H9 (cell line): Measurements from ENCODE around the gene MAPK8. TPM values are rescaled to one million over a fixed set of nuclear protein-coding genes. Genes with fewer than 3 reads are reported as not detected.

ENCODE experiments used
- DNase-seq: peaks from one replicate; pipeline ENCODE4 v3.0.0-alpha.2; 2017
- H2AFZ ChIP-seq: one replicate; pipeline ENCODE4 v1.6.1; 2013; ENCODE audit warnings: mild to moderate bottlenecking, low read length, control low read depth, moderate library complexity
- H2AK5ac ChIP-seq: 2 replicates; pipeline ENCODE4 v1.6.1; 2013; ENCODE audit warnings: low read length, control low read depth, mixed read lengths; ENCODE audit not compliant: insufficient read length
- H2BK120ac ChIP-seq: one replicate; pipeline ENCODE4 v1.6.1; 2013; ENCODE audit warnings: low read depth, mild to moderate bottlenecking, low read length, control low read depth, inconsistent platforms; ENCODE audit not compliant: poor library complexity, severe bottlenecking
- H2BK12ac ChIP-seq: 2 replicates; pipeline ENCODE4 v1.6.1; 2013; ENCODE audit warnings: low read length, control low read depth, mixed read lengths, low read depth; ENCODE audit not compliant: insufficient read length
- H2BK15ac ChIP-seq: 2 replicates; pipeline ENCODE4 v1.6.1; 2013; ENCODE audit warnings: low read depth, low read length, control low read depth
- H2BK20ac ChIP-seq: one replicate; pipeline ENCODE4 v1.6.1; 2013; ENCODE audit warnings: low read depth, mild to moderate bottlenecking, low read length, control low read depth, inconsistent platforms; ENCODE audit not compliant: poor library complexity, severe bottlenecking
- H2BK5ac ChIP-seq: 2 replicates; pipeline ENCODE4 v1.6.1; 2013; ENCODE audit warnings: low read length, control low read depth, mixed read lengths; ENCODE audit not compliant: insufficient read length
- H3K14ac ChIP-seq: 2 replicates; pipeline ENCODE4 v1.6.1; 2013; ENCODE audit warnings: low read length, control low read depth; ENCODE audit not compliant: insufficient read depth
- H3K18ac ChIP-seq: 2 replicates; pipeline ENCODE4 v1.6.1; 2013; ENCODE audit warnings: low read depth, mild to moderate bottlenecking, mixed read lengths, low read length, control low read depth; ENCODE audit not compliant: insufficient read length
- H3K23ac ChIP-seq: 2 replicates; pipeline ENCODE4 v1.6.1; 2013; ENCODE audit warnings: low read length, control low read depth, mixed read lengths, low read depth; ENCODE audit not compliant: insufficient read length
- H3K23me2 ChIP-seq: 2 replicates; pipeline ENCODE4 v1.6.1; 2013; ENCODE audit warnings: low read depth, mild to moderate bottlenecking, mixed read lengths, low read length, control low read depth; ENCODE audit not compliant: insufficient read length, poor library complexity, severe bottlenecking
- H3K27ac ChIP-seq: 2 replicates; pipeline ENCODE4 v1.5.1; 2013; ENCODE audit warnings: low read length, control low read depth, mixed read lengths, low read depth; ENCODE audit not compliant: insufficient read length
- H3K27me3 ChIP-seq: 2 replicates; pipeline ENCODE4 v1.6.1; 2013; ENCODE audit warnings: low read length, control low read depth, inconsistent platforms; ENCODE audit not compliant: insufficient read depth
- H3K4ac ChIP-seq: 2 replicates; pipeline ENCODE4 v1.6.1; 2013; ENCODE audit warnings: low read depth, mild to moderate bottlenecking, control low read depth, inconsistent platforms, low read length, moderate library complexity
- H3K4me1 ChIP-seq: 2 replicates; pipeline ENCODE4 v1.6.1; 2013; ENCODE audit warnings: low read length, control low read depth, inconsistent platforms; ENCODE audit not compliant: insufficient read depth
- H3K4me2 ChIP-seq: 2 replicates; pipeline ENCODE4 v1.6.1; 2013; ENCODE audit warnings: low read length, control low read depth, mixed read lengths; ENCODE audit not compliant: insufficient read length, insufficient read depth
- H3K56ac ChIP-seq: 2 replicates; pipeline ENCODE4 v1.6.1; 2013; ENCODE audit warnings: low read depth, mild to moderate bottlenecking, mixed read lengths, low read length, control low read depth; ENCODE audit not compliant: insufficient read length
- H3K79me1 ChIP-seq: 2 replicates; pipeline ENCODE4 v1.6.1; 2013; ENCODE audit warnings: low read depth, mild to moderate bottlenecking, moderate library complexity, low read length, control low read depth, inconsistent platforms; ENCODE audit not compliant: insufficient read depth, poor library complexity, severe bottlenecking
- H3K79me2 ChIP-seq: 2 replicates; pipeline ENCODE4 v1.6.1; 2013; ENCODE audit warnings: low read length, control low read depth, inconsistent platforms; ENCODE audit not compliant: insufficient read depth
- H3K9ac ChIP-seq: 2 replicates; pipeline ENCODE4 v1.6.1; 2013; ENCODE audit warnings: low read length, control low read depth, mixed read lengths; ENCODE audit not compliant: insufficient read length; ENCODE audit errors: extremely low read depth
- H3K9me3 ChIP-seq: one replicate; pipeline ENCODE4 v1.6.1; 2013; ENCODE audit warnings: low read depth, low read length, inconsistent platforms; ENCODE audit not compliant: control insufficient read depth
- H3T11ph ChIP-seq: one replicate; pipeline ENCODE4 v1.6.1; 2013; ENCODE audit warnings: mild to moderate bottlenecking, low read length, control low read depth, inconsistent platforms
- H4K20me1 ChIP-seq: one replicate; pipeline ENCODE4 v1.6.1; 2013; ENCODE audit not compliant: control insufficient read depth, insufficient read length, insufficient read depth
- H4K5ac ChIP-seq: 2 replicates; pipeline ENCODE4 v1.6.1; 2013; ENCODE audit warnings: low read depth, mild to moderate bottlenecking, mixed read lengths, low read length, control low read depth; ENCODE audit not compliant: insufficient read length
- H4K8ac ChIP-seq: replicated peaks from 2 replicates; pipeline ENCODE4 v1.6.1; 2013; ENCODE audit warnings: low read length, control low read depth, mixed read lengths, low read depth; ENCODE audit not compliant: insufficient read length
- H4K91ac ChIP-seq: 2 replicates; pipeline ENCODE4 v1.6.1; 2013; ENCODE audit warnings: low read depth, mild to moderate bottlenecking, moderate library complexity, mixed read lengths, low read length, control low read depth; ENCODE audit not compliant: insufficient read length
- H3K27ac Mint-ChIP-seq, 3 experiments: 2 replicates in 2 of 3; 3 replicates in 1 of 3; pipeline ENCODE4 v1.8.0; 2020 to 2021; ENCODE audit warnings: mixed read lengths in 3 of 3, mild to moderate bottlenecking in 1 of 3, moderate library complexity in 1 of 3
- H3K27me3 Mint-ChIP-seq: 2 replicates; pipeline ENCODE4 v1.8.0; 2021; ENCODE audit warnings: low read depth, mild to moderate bottlenecking, moderate library complexity, mixed read lengths
- H3K36me3 Mint-ChIP-seq, 3 experiments: 2 replicates in 2 of 3; 3 replicates in 1 of 3; pipeline ENCODE4 v1.8.0; 2020 to 2021; ENCODE audit warnings: low read depth in 3 of 3, mixed read lengths in 3 of 3; ENCODE audit not compliant: insufficient read depth in 1 of 3
- H3K4me1 Mint-ChIP-seq, 2 experiments: 2 replicates each; pipeline ENCODE4 v1.8.0; 2020; ENCODE audit warnings: mixed read lengths in 2 of 2
- H3K4me3 Mint-ChIP-seq, 2 experiments: 2 replicates in 1 of 2; 3 replicates in 1 of 2; pipeline ENCODE4 v1.8.0; 2020 to 2021; ENCODE audit warnings: mild to moderate bottlenecking in 2 of 2, mixed read lengths in 2 of 2, moderate library complexity in 1 of 2
- H3K9me3 Mint-ChIP-seq, 2 experiments: 2 replicates in 1 of 2; 3 replicates in 1 of 2; pipeline ENCODE4 v1.8.0; 2020; ENCODE audit warnings: mild to moderate bottlenecking in 2 of 2, mixed read lengths in 2 of 2, moderate library complexity in 1 of 2
- WGBS: extraction: QIAGEN DNeasy Blood & Tissue Kit; methylation state at CpG from one replicate; pipeline ENCODE4 v1.1.7; 2013; ENCODE audit warnings: missing lambda C conversion rate, low lambda C conversion rate, mixed read lengths; ENCODE audit not compliant: insufficient read length; ENCODE audit errors: extremely low coverage; 5-methylcytosine and 5-hydroxymethylcytosine counted together
- total RNA-seq: library from RNA; stranded (reverse); gene quantifications from 2 replicates; pipeline ENCODE4 v1.2.1, GENCODE V29; 2021
- TF ChIP-seq, protein P1 (sequence below): fragments of 200-600 bp; sonication (generic); conservative IDR thresholded peaks from 3 replicates; pipeline ENCODE4 v1.8.0; 2021; ENCODE audit warnings: antibody characterized with exemption, mild to moderate bottlenecking

MAPK8 gene
- total RNA-seq, 1 experiment from 2014 or later = 52.0 TPM

DNA sequence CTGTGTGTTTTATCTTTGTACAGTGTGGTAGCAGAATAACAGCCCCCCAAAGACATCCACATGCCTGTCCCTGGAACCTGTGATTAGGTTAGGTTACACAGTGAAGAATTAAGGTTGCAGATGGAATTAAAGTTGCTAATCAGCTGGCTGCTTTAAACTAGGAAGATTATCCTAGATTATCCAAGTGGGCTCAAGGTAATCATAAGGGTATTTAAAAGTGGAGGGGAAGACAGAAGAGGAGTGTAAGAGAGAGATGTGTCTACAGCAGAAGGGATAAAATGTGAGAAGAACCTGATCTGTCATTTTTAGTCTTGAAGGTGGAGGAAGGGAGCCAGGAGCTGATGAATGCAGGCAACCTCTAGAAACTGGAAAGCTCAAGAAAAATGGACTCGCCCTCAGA lies 180.8 kb downstream of the MAPK8 start:
- Histone ChIP-seq H3K4ac (no peak overlapping the region), H3T11ph (no peak overlapping the region), H3K4me1 (no peaks in the 10 kb centered on the region), H3K79me2 (no peaks in the 10 kb centered on the region), H2AK5ac (no peak overlapping the region), H3K27me3 (no peaks in the 10 kb centered on the region), H3K56ac (no peak overlapping the region), H2BK12ac (no peak overlapping the region), H2BK15ac (no peak overlapping the region), H3K4me2 (no peak overlapping the region), H4K91ac (no peak overlapping the region), H2AFZ (no peak overlapping the region), H3K79me1 (no peaks in the 10 kb centered on the region), H4K5ac (no peak overlapping the region), H3K14ac (no peak overlapping the region), H3K9me3 (no peaks in the 10 kb centered on the region), H2BK20ac (no peak overlapping the region), H2BK5ac (no peak overlapping the region), H2BK120ac (no peak overlapping the region), H3K9ac (no peak overlapping the region), H3K18ac (no peak overlapping the region), H4K8ac (no peak overlapping the region), H3K23me2 (no peaks in the 10 kb centered on the region), H3K23ac (no peak overlapping the region), H4K20me1 (no peaks in the 10 kb centered on the region), H3K27ac (no peak overlapping the region)
- H3K4me3 Mint-ChIP-seq = no peak overlapping the region
- no peak for DNase-seq
- H3K4me1 Mint-ChIP-seq = peaks cover 10 to 25% of the 10 kb centered on the region in 2 experiments
- WGBS = no CpG with 5 or more reads among the region's 1 CpG
- no peaks in the 10 kb centered on the region for H3K36me3 Mint-ChIP-seq
- no peaks in the 10 kb centered on the region; the same call in 1 of the 2 replicates for H3K27me3 Mint-ChIP-seq
- TF ChIP-seq, protein P1, sequence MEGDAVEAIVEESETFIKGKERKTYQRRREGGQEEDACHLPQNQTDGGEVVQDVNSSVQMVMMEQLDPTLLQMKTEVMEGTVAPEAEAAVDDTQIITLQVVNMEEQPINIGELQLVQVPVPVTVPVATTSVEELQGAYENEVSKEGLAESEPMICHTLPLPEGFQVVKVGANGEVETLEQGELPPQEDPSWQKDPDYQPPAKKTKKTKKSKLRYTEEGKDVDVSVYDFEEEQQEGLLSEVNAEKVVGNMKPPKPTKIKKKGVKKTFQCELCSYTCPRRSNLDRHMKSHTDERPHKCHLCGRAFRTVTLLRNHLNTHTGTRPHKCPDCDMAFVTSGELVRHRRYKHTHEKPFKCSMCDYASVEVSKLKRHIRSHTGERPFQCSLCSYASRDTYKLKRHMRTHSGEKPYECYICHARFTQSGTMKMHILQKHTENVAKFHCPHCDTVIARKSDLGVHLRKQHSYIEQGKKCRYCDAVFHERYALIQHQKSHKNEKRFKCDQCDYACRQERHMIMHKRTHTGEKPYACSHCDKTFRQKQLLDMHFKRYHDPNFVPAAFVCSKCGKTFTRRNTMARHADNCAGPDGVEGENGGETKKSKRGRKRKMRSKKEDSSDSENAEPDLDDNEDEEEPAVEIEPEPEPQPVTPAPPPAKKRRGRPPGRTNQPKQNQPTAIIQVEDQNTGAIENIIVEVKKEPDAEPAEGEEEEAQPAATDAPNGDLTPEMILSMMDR = no peak
- H3K27ac Mint-ChIP-seq = 0 out of 7 replicates have a peak overlapping the region, but pooled peaks of 1 of the 3 experiments have one; percentile 25
- no peaks in the 10 kb centered on the region for H3K9me3 Mint-ChIP-seq

Other genes with a start within 250 kb of the MAPK8 start
- gene FRMPD2, start 32.0 kb upstream of the MAPK8 start, total RNA-seq = 0.44 and 0.48 TPM in 2 replicates